ENCODE data around the gene GABPB1.

Gene GABPB1

DNA sequence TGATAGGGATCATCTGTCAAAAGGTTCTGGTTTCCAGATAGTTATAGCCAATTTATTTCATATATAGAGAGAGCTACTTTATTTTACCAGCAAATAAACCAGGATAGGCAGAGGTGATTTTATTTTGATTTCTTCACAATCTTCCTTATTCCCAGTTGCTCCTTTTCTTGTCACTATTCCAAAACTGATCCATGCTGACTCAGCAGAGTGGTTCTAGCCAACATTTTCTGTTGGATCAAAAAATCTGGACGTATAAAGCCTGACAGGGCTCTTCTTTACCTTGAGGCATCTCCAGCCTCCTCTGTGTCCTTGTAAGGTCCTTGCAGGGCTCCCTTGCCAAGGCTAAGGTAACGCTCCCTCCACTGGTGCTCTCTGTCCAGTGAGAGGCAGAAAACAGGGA lies 105.3 kb downstream of the GABPB1 start:
- H3K4me3 ChIP-seq (ENCODE audit: low read depth, low read length): no peak overlapping the region
- no peak for DNase-seq (ENCODE audit: low read depth, low spot score)
- TF ChIP-seq, protein P1, sequence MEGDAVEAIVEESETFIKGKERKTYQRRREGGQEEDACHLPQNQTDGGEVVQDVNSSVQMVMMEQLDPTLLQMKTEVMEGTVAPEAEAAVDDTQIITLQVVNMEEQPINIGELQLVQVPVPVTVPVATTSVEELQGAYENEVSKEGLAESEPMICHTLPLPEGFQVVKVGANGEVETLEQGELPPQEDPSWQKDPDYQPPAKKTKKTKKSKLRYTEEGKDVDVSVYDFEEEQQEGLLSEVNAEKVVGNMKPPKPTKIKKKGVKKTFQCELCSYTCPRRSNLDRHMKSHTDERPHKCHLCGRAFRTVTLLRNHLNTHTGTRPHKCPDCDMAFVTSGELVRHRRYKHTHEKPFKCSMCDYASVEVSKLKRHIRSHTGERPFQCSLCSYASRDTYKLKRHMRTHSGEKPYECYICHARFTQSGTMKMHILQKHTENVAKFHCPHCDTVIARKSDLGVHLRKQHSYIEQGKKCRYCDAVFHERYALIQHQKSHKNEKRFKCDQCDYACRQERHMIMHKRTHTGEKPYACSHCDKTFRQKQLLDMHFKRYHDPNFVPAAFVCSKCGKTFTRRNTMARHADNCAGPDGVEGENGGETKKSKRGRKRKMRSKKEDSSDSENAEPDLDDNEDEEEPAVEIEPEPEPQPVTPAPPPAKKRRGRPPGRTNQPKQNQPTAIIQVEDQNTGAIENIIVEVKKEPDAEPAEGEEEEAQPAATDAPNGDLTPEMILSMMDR (IDR thresholded peaks at IDR 0.05; ENCODE audit: low read depth, low read length): no peak
- in situ Hi-C loops (cut with HindIII; ENCODE audit: low sequenced_read_pairs): no loop called here

GRCh38 chr15:50248994-50249582 lies 105.9 kb downstream of the GABPB1 start:
- in situ Hi-C loops (cut with HindIII; ENCODE audit: low sequenced_read_pairs): no loop called here
- no peak for DNase-seq (ENCODE audit: low read depth, low spot score)
- TF ChIP-seq, protein P1 (IDR thresholded peaks at IDR 0.05; ENCODE audit: low read depth, low read length): no peak
- H3K4me3 ChIP-seq (ENCODE audit: low read depth, low read length): no peak overlapping the region

- in situ Hi-C loops (cut with HindIII; ENCODE audit: low sequenced_read_pairs): no loop called here
- H3K4me3 ChIP-seq (ENCODE audit: low read depth, low read length): no peak overlapping the region
- TF ChIP-seq, protein P1 (IDR thresholded peaks at IDR 0.05; ENCODE audit: low read depth, low read length): no peak
- no peak for DNase-seq (ENCODE audit: low read depth, low spot score)
These were observed 107.0 kb downstream of the GABPB1 start for GRCh38 chr15:50247819-50248655.

GRCh38 chr15:50246631-50247030 lies 108.4 kb downstream of the GABPB1 start:
- in situ Hi-C loops (cut with HindIII; ENCODE audit: low sequenced_read_pairs): no loop called here
- TF ChIP-seq, protein P1 (IDR thresholded peaks at IDR 0.05; ENCODE audit: low read depth, low read length): no peak
- DNase-seq (ENCODE audit: low read depth, low spot score): no peak
- no peak overlapping the region for H3K4me3 ChIP-seq (ENCODE audit: low read depth, low read length)

GRCh38 chr15:50244959-50245624 lies 109.9 kb downstream of the GABPB1 start:
- no peak overlapping the region for H3K4me3 ChIP-seq (ENCODE audit: low read depth, low read length)
- no peak for DNase-seq (ENCODE audit: low read depth, low spot score)
- in situ Hi-C loops (cut with HindIII; ENCODE audit: low sequenced_read_pairs): no loop called here
- TF ChIP-seq, protein P1 (IDR thresholded peaks at IDR 0.05; ENCODE audit: low read depth, low read length): no peak

DNA sequence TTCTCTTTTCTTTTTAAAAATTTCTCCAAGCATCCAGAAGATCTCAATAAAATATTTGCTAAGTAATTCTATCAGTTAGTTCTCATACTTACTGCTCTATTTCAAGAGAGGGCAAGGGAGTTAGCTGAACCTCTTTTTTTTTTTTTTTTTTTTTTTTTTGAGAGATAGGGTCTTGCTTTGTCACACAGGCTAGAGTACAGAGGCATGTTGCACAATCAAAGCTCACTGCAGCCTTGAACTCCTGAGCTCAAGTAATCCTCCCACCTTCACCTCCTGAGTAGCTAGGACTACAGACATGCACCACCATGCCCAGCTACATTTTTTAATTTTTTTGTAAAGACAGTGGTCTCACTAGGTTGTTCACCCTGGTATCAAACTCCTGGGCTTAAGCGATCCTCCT lies 110.8 kb downstream of the GABPB1 start:
- no peak for DNase-seq (ENCODE audit: low read depth, low spot score)
- in situ Hi-C loops (cut with HindIII; ENCODE audit: low sequenced_read_pairs): no loop called here
- H3K4me3 ChIP-seq (ENCODE audit: low read depth, low read length): no peak overlapping the region
- TF ChIP-seq, protein P1 (IDR thresholded peaks at IDR 0.05; ENCODE audit: low read depth, low read length): no peak
